ENCODE results near the gene DCTN1. TPM values are rescaled to one million over a fixed set of nuclear protein-coding genes. Genes with fewer than 3 reads are reported as not detected.
"Not testable (repeated sequence)": the region's sequence is repeated elsewhere in the genome, so short reads cannot be mapped to it uniquely, and the experiment has no call there.

Gene DCTN1
- total RNA-seq, 1 experiment from 2014 or later = 136 TPM

GRCh38 chr2:74345272-74345943 is 34.7 kb downstream of the DCTN1 start:
- in situ Hi-C loops (cut with HindIII; ENCODE audit: low pct_unique_long_range_greater_than_20kb, low sequenced_read_pairs) = loop anchor here (25.0 kb wide), 1 partner anchor 108 kb away; no protein-coding TSS in a partner anchor
- no peak for DNase-seq (ENCODE audit: low read depth, low spot score)

- in situ Hi-C loops (cut with HindIII; ENCODE audit: low pct_unique_long_range_greater_than_20kb, low sequenced_read_pairs) = loop anchor here (25.0 kb wide), 1 partner anchor 106 kb away; no protein-coding TSS in a partner anchor
- no peak for DNase-seq (ENCODE audit: low read depth, low spot score)
Measured at GRCh38 chr2:74343316-74343715, 36.8 kb downstream of the DCTN1 start, which contains the start of gene SLC4A5. TSS of gene SLC4A5 (minus strand) at chr2:74343416. CDS start at chr2:74315023, 28,393 bp downstream.

GRCh38 chr2:74336227-74336626 is 43.9 kb downstream of the DCTN1 start:
- in situ Hi-C loops (cut with HindIII; ENCODE audit: low pct_unique_long_range_greater_than_20kb, low sequenced_read_pairs) = loop anchor here (25.0 kb wide), 1 partner anchor 99 kb away; no protein-coding TSS in a partner anchor
- DNase-seq (ENCODE audit: low read depth, low spot score) = not testable (repeated sequence)

GRCh38 chr2:74334931-74335333 is 45.2 kb downstream of the DCTN1 start:
- DNase-seq (ENCODE audit: low read depth, low spot score) = peak; percentile 90
- in situ Hi-C loops (cut with HindIII; ENCODE audit: low pct_unique_long_range_greater_than_20kb, low sequenced_read_pairs) = loop anchor here (25.0 kb wide), 1 partner anchor 98 kb away; no protein-coding TSS in a partner anchor

GRCh38 chr2:74333896-74334586 is 46.1 kb downstream of the DCTN1 start:
- in situ Hi-C loops (cut with HindIII; ENCODE audit: low pct_unique_long_range_greater_than_20kb, low sequenced_read_pairs) = loop anchor here (25.0 kb wide), 1 partner anchor 97 kb away; no protein-coding TSS in a partner anchor
- DNase-seq (ENCODE audit: low read depth, low spot score) = no peak

- peak; percentile 78 for DNase-seq (ENCODE audit: low read depth, low spot score)
- in situ Hi-C loops (cut with HindIII; ENCODE audit: low pct_unique_long_range_greater_than_20kb, low sequenced_read_pairs) = loop anchor here (25.0 kb wide), 1 partner anchor 96 kb away; no protein-coding TSS in a partner anchor
Measured at GRCh38 chr2:74333175-74333574, 46.9 kb downstream of the DCTN1 start.

- DNase-seq (ENCODE audit: low read depth, low spot score) = no peak
- in situ Hi-C loops (cut with HindIII; ENCODE audit: low pct_unique_long_range_greater_than_20kb, low sequenced_read_pairs) = loop anchor here (25.0 kb wide), 1 partner anchor 95 kb away; no protein-coding TSS in a partner anchor
Measured at GRCh38 chr2:74332550-74333174, 47.4 kb downstream of the DCTN1 start.

- no peak for DNase-seq (ENCODE audit: low read depth, low spot score)
- in situ Hi-C loops (cut with HindIII; ENCODE audit: low pct_unique_long_range_greater_than_20kb, low sequenced_read_pairs) = loop anchor here (25.0 kb wide), 1 partner anchor 91 kb away; no protein-coding TSS in a partner anchor
Measured at GRCh38 chr2:74328573-74328972, 51.5 kb downstream of the DCTN1 start.

- no peak for DNase-seq (ENCODE audit: low read depth, low spot score)
- in situ Hi-C loops (cut with HindIII; ENCODE audit: low pct_unique_long_range_greater_than_20kb, low sequenced_read_pairs) = loop anchor here (25.0 kb wide), 1 partner anchor 91 kb away; no protein-coding TSS in a partner anchor
Measured at GRCh38 chr2:74328074-74328473, 52.0 kb downstream of the DCTN1 start.

GRCh38 chr2:74327627-74328026 is 52.5 kb downstream of the DCTN1 start:
- no peak for DNase-seq (ENCODE audit: low read depth, low spot score)
- in situ Hi-C loops (cut with HindIII; ENCODE audit: low pct_unique_long_range_greater_than_20kb, low sequenced_read_pairs) = loop anchor here (25.0 kb wide), 1 partner anchor 90 kb away; no protein-coding TSS in a partner anchor

- DNase-seq (ENCODE audit: low read depth, low spot score) = no peak
- in situ Hi-C loops (cut with HindIII; ENCODE audit: low pct_unique_long_range_greater_than_20kb, low sequenced_read_pairs) = loop anchor here (25.0 kb wide), 1 partner anchor 90 kb away; no protein-coding TSS in a partner anchor
Measured at GRCh38 chr2:74327199-74327598, 52.9 kb downstream of the DCTN1 start.

GRCh38 chr2:74325815-74326214 is 54.3 kb downstream of the DCTN1 start:
- no peak for DNase-seq (ENCODE audit: low read depth, low spot score)
- in situ Hi-C loops (cut with HindIII; ENCODE audit: low pct_unique_long_range_greater_than_20kb, low sequenced_read_pairs) = loop anchor here (25.0 kb wide), 1 partner anchor 89 kb away; no protein-coding TSS in a partner anchor

- in situ Hi-C loops (cut with HindIII; ENCODE audit: low pct_unique_long_range_greater_than_20kb, low sequenced_read_pairs) = no loop called here
- DNase-seq (ENCODE audit: low read depth, low spot score) = no peak
Measured at GRCh38 chr2:74321737-74322136, 58.4 kb downstream of the DCTN1 start.

GRCh38 chr2:74317701-74318100 is 62.4 kb downstream of the DCTN1 start:
- in situ Hi-C loops (cut with HindIII; ENCODE audit: low pct_unique_long_range_greater_than_20kb, low sequenced_read_pairs) = no loop called here
- DNase-seq (ENCODE audit: low read depth, low spot score) = no peak

GRCh38 chr2:74316627-74317295 is 63.4 kb downstream of the DCTN1 start:
- no peak for DNase-seq (ENCODE audit: low read depth, low spot score)
- in situ Hi-C loops (cut with HindIII; ENCODE audit: low pct_unique_long_range_greater_than_20kb, low sequenced_read_pairs) = no loop called here

GRCh38 chr2:74314107-74314506 is 66.0 kb downstream of the DCTN1 start:
- in situ Hi-C loops (cut with HindIII; ENCODE audit: low pct_unique_long_range_greater_than_20kb, low sequenced_read_pairs) = no loop called here
- DNase-seq (ENCODE audit: low read depth, low spot score) = no peak

- no peak for DNase-seq (ENCODE audit: low read depth, low spot score)
- in situ Hi-C loops (cut with HindIII; ENCODE audit: low pct_unique_long_range_greater_than_20kb, low sequenced_read_pairs) = no loop called here
Measured at GRCh38 chr2:74313497-74313896, 66.6 kb downstream of the DCTN1 start.
